ENCODE measurements around the gene TEAD2.

Gene TEAD2

GRCh38 chr19:49368711-49369358 lies 6.6 kb upstream of the TEAD2 start:
- H3K4me3 ChIP-seq (ENCODE audit: low read depth, low read length, poor library complexity, severe bottlenecking), result no peak overlapping the region
- H3K9me2 ChIP-seq (ENCODE audit: low read depth, low read length), result no peaks in the 10 kb centered on the region
- no peaks in the 10 kb centered on the region for H3F3A ChIP-seq (ENCODE audit: insufficient read depth, low read length)
- TF ChIP-seq EZH2 (IDR thresholded peaks at IDR 0.05; ENCODE audit: borderline replicate concordance, low read length), result no peak
- TF ChIP-seq CTCF (IDR thresholded peaks at IDR 0.05; ENCODE audit: low read length), result no peak
- H3K4me1 ChIP-seq (ENCODE audit: insufficient read depth, low read length, severe bottlenecking), result peaks cover 22% of the 10 kb centered on the region
- H3K9ac ChIP-seq (ENCODE audit: low read length), result no peak overlapping the region
- no peaks in the 10 kb centered on the region for H4K20me1 ChIP-seq (ENCODE audit: insufficient read depth, low read length)
- no peak overlapping the region for H2AFZ ChIP-seq (ENCODE audit: low read length)
- peaks cover 13% of the 10 kb centered on the region for H3K9me3 ChIP-seq (ENCODE audit: low read length)
- no peak overlapping the region for H3K4me2 ChIP-seq (ENCODE audit: low read length)
- peaks cover 6% of the 10 kb centered on the region; the same call in 1 of the 2 replicates for H3K36me3 ChIP-seq (ENCODE audit: insufficient read depth, low read length)
- no peak overlapping the region for H3K27ac ChIP-seq (ENCODE audit: low read depth, low read length, poor library complexity, severe bottlenecking)
- no peaks in the 10 kb centered on the region for H3K79me2 ChIP-seq (ENCODE audit: insufficient read depth, low read length)
- no peaks in the 10 kb centered on the region; the same call in 1 of the 2 replicates for H3K27me3 ChIP-seq (ENCODE audit: insufficient read depth, low read length)

- no peaks in the 10 kb centered on the region for H3K9me2 ChIP-seq (ENCODE audit: low read depth, low read length)
- H3K9ac ChIP-seq (ENCODE audit: low read length), result no peak overlapping the region
- peaks cover 38% of the 10 kb centered on the region for H3K4me1 ChIP-seq (ENCODE audit: insufficient read depth, low read length, severe bottlenecking)
- no peak for TF ChIP-seq CTCF (IDR thresholded peaks at IDR 0.05; ENCODE audit: low read length)
- no peak for TF ChIP-seq EZH2 (IDR thresholded peaks at IDR 0.05; ENCODE audit: borderline replicate concordance, low read length)
- no peaks in the 10 kb centered on the region for H4K20me1 ChIP-seq (ENCODE audit: insufficient read depth, low read length)
- no peak overlapping the region for H3K4me2 ChIP-seq (ENCODE audit: low read length)
- H3K27me3 ChIP-seq (ENCODE audit: insufficient read depth, low read length), result peaks cover 10% of the 10 kb centered on the region; the same call in 1 of the 2 replicates
- H3K9me3 ChIP-seq (ENCODE audit: low read length), result peaks cover 13% of the 10 kb centered on the region
- no peak overlapping the region for H3K4me3 ChIP-seq (ENCODE audit: low read depth, low read length, poor library complexity, severe bottlenecking)
- H2AFZ ChIP-seq (ENCODE audit: low read length), result no peak overlapping the region
- peaks cover 6% of the 10 kb centered on the region; the same call in 1 of the 2 replicates for H3K36me3 ChIP-seq (ENCODE audit: insufficient read depth, low read length)
- no peaks in the 10 kb centered on the region for H3K79me2 ChIP-seq (ENCODE audit: insufficient read depth, low read length)
- no peaks in the 10 kb centered on the region for H3F3A ChIP-seq (ENCODE audit: insufficient read depth, low read length)
- peak overlapping the region; percentile 40 for H3K27ac ChIP-seq (ENCODE audit: low read depth, low read length, poor library complexity, severe bottlenecking)
Observed at GRCh38 chr19:49366110-49366509, 3.9 kb upstream of the TEAD2 start.

GRCh38 chr19:49364083-49364737 lies 2.0 kb upstream of the TEAD2 start:
- H3K4me1 ChIP-seq (ENCODE audit: insufficient read depth, low read length, severe bottlenecking), result peaks cover 38% of the 10 kb centered on the region
- H3K4me3 ChIP-seq (ENCODE audit: low read depth, low read length, poor library complexity, severe bottlenecking), result peak overlapping the region; percentile 34
- no peak overlapping the region for H3K9ac ChIP-seq (ENCODE audit: low read length)
- H3K9me3 ChIP-seq (ENCODE audit: low read length), result peaks cover 6% of the 10 kb centered on the region; the same call in 1 of the 2 replicates
- peak overlapping the region; percentile 47 for H3K4me2 ChIP-seq (ENCODE audit: low read length)
- no peaks in the 10 kb centered on the region for H4K20me1 ChIP-seq (ENCODE audit: insufficient read depth, low read length)
- no peaks in the 10 kb centered on the region for H3K9me2 ChIP-seq (ENCODE audit: low read depth, low read length)
- H2AFZ ChIP-seq (ENCODE audit: low read length), result no peak overlapping the region
- no peaks in the 10 kb centered on the region; the same call in 1 of the 2 replicates for H3K36me3 ChIP-seq (ENCODE audit: insufficient read depth, low read length)
- no peaks in the 10 kb centered on the region for H3K79me2 ChIP-seq (ENCODE audit: insufficient read depth, low read length)
- no peaks in the 10 kb centered on the region for H3F3A ChIP-seq (ENCODE audit: insufficient read depth, low read length)
- TF ChIP-seq CTCF (IDR thresholded peaks at IDR 0.05; ENCODE audit: low read length) (no peak), EZH2 (IDR thresholded peaks at IDR 0.05; ENCODE audit: borderline replicate concordance, low read length) (no peak)
- H3K27ac ChIP-seq (ENCODE audit: low read depth, low read length, poor library complexity, severe bottlenecking), result no peak overlapping the region
- peaks cover 18% of the 10 kb centered on the region; the same call in 1 of the 2 replicates for H3K27me3 ChIP-seq (ENCODE audit: insufficient read depth, low read length)
